Activated CD4-positive, alpha-beta T cell treated with anti-CD3 and anti-CD28 coated beads, Interleukin-2, amount 10 ng/mL, durations not matched to agents 7 days and 5 days (primary cell): ENCODE measurements around the gene PDHX. TPM values are rescaled to one million over a fixed set of nuclear protein-coding genes. Genes with fewer than 3 reads are reported as not detected.
A peak's percentile ranks its signal among the peaks of the same experiment; 100 is the strongest.

Experiments
- CTCF ChIA-PET: fragments of 350-600 bp; sonication (Branson Sonifier 250); formaldehyde crosslinking; loops from one replicate; lab custom pipeline; 2021; ENCODE audit warnings: antibody characterized with exemption; lab: Charles Lee
- POLR2A ChIA-PET: fragments of 350-600 bp; sonication (Branson Sonifier 250); formaldehyde crosslinking; loops from one replicate; lab custom pipeline; 2021; ENCODE audit warnings: antibody characterized with exemption; lab: Charles Lee
- DNase-seq: peaks from one replicate; pipeline ENCODE4 v3.0.0-alpha.2; 2020
- H3K27ac Mint-ChIP-seq: one replicate; pipeline ENCODE4 v1.8.0; 2021; ENCODE audit warnings: mild to moderate bottlenecking, moderate library complexity, mixed read lengths
- H3K27me3 Mint-ChIP-seq: one replicate; pipeline ENCODE4 v1.8.0; 2021; ENCODE audit warnings: mixed read lengths
- H3K36me3 Mint-ChIP-seq: one replicate; pipeline ENCODE4 v1.8.0; 2021; ENCODE audit warnings: low read depth, mixed read lengths
- H3K4me1 Mint-ChIP-seq: one replicate; pipeline ENCODE4 v1.8.0; 2021; ENCODE audit warnings: mixed read lengths
- H3K4me3 Mint-ChIP-seq: one replicate; pipeline ENCODE4 v1.8.0; 2021; ENCODE audit warnings: mild to moderate bottlenecking, moderate library complexity, mixed read lengths
- H3K9me3 Mint-ChIP-seq: one replicate; pipeline ENCODE4 v1.8.0; 2021; ENCODE audit warnings: mixed read lengths
- total RNA-seq, 2 experiments: library from RNA; stranded (reverse); gene quantifications; one replicate each; pipeline ENCODE4 v1.2.3, GENCODE V29; 2021

Gene PDHX
- total RNA-seq, 2 experiments from 2014 or later: 25.3 to 27.7 TPM

- ChIA-PET CTCF (interaction anchor here (0.9 to 1.6 kb wide), 5 partner anchors 8 to 12 kb away, joined by 3 read pairs; no protein-coding TSS in a partner anchor), POLR2A (no interaction called here)
- no peak overlapping the region for H3K27ac Mint-ChIP-seq
- peaks cover 41% of the 10 kb centered on the region for H3K4me1 Mint-ChIP-seq
- H3K36me3 Mint-ChIP-seq: peaks cover 5% of the 10 kb centered on the region
- peaks cover 12% of the 10 kb centered on the region for H3K27me3 Mint-ChIP-seq
- no peak overlapping the region for H3K4me3 Mint-ChIP-seq
- DNase-seq: no peak
- peaks cover 2% of the 10 kb centered on the region for H3K9me3 Mint-ChIP-seq
Observed at GRCh38 chr11:35009191-35009943, 92.9 kb downstream of the PDHX start.

GRCh38 chr11:35009944-35010342, 93.5 kb downstream of the PDHX start:
- POLR2A ChIA-PET: no interaction called here
- peaks cover 9% of the 10 kb centered on the region for H3K27me3 Mint-ChIP-seq
- CTCF ChIA-PET: interaction anchor here (0.9 to 1.6 kb wide), 3 partner anchors 9 to 11 kb away, joined by 3 read pairs; no protein-coding TSS in a partner anchor

GRCh38 chr11:35010654-35011053, 94.2 kb downstream of the PDHX start:
- H3K9me3 Mint-ChIP-seq: peaks cover 2% of the 10 kb centered on the region
- CTCF ChIA-PET: interaction anchor here (1.5 to 1.6 kb wide), 2 partner anchors 9 to 10 kb away, joined by 3 read pairs; no protein-coding TSS in a partner anchor
- H3K36me3 Mint-ChIP-seq: peaks cover 5% of the 10 kb centered on the region
- H3K4me3 Mint-ChIP-seq: no peak overlapping the region
- DNase-seq: no peak
- H3K27me3 Mint-ChIP-seq: peaks cover 9% of the 10 kb centered on the region
- peaks cover 41% of the 10 kb centered on the region for H3K4me1 Mint-ChIP-seq
- no peak overlapping the region for H3K27ac Mint-ChIP-seq
- POLR2A ChIA-PET: interaction anchor here (0.6 kb wide), 1 partner anchor 905 kb away, joined by 3 read pairs; no protein-coding TSS in a partner anchor

More at GRCh38 chr11:35009944-35010342, 93.5 kb downstream of the PDHX start:
- DNase-seq: no peak
- Mint-ChIP-seq H3K36me3 (peaks cover 5% of the 10 kb centered on the region), H3K4me1 (peaks cover 41% of the 10 kb centered on the region), H3K27ac (no peak overlapping the region), H3K9me3 (peaks cover 2% of the 10 kb centered on the region), H3K4me3 (no peak overlapping the region)

GRCh38 chr11:35011389-35011788, 95.0 kb downstream of the PDHX start:
- DNase-seq: no peak
- H3K27ac Mint-ChIP-seq: no peak overlapping the region
- peaks cover 12% of the 10 kb centered on the region for H3K27me3 Mint-ChIP-seq
- ChIA-PET CTCF (interaction anchor here (0.9 kb wide), 1 partner anchor 38 kb away, joined by 3 read pairs; no protein-coding TSS in a partner anchor), POLR2A (interaction anchor here (0.6 kb wide), 1 partner anchor 906 kb away, joined by 3 read pairs; no protein-coding TSS in a partner anchor)
- H3K4me3 Mint-ChIP-seq: no peak overlapping the region
- peaks cover 4% of the 10 kb centered on the region for H3K36me3 Mint-ChIP-seq
- H3K9me3 Mint-ChIP-seq: peaks cover 2% of the 10 kb centered on the region
- peaks cover 39% of the 10 kb centered on the region for H3K4me1 Mint-ChIP-seq

GRCh38 chr11:35011944-35012343, 95.5 kb downstream of the PDHX start:
- no peak for DNase-seq
- ChIA-PET CTCF (interaction anchor here (0.9 to 1.3 kb wide), 2 partner anchors 37 to 106 kb away, joined by 3 read pairs; no protein-coding TSS in a partner anchor), POLR2A (no interaction called here)
- no peak overlapping the region for H3K4me3 Mint-ChIP-seq
- peaks cover 4% of the 10 kb centered on the region for H3K36me3 Mint-ChIP-seq
- H3K4me1 Mint-ChIP-seq: peaks cover 34% of the 10 kb centered on the region
- peaks cover 14% of the 10 kb centered on the region for H3K27me3 Mint-ChIP-seq
- peaks cover 2% of the 10 kb centered on the region for H3K9me3 Mint-ChIP-seq
- H3K27ac Mint-ChIP-seq: peak overlapping the region; percentile 71

- Mint-ChIP-seq H3K27me3 (peaks cover 15% of the 10 kb centered on the region), H3K36me3 (peaks cover 4% of the 10 kb centered on the region), H3K4me3 (no peak overlapping the region), H3K4me1 (peaks cover 30% of the 10 kb centered on the region), H3K27ac (peak overlapping the region; percentile 71), H3K9me3 (peaks cover 2% of the 10 kb centered on the region)
- ChIA-PET CTCF (interaction anchor here (0.6 to 1.5 kb wide), 6 partner anchors 9 to 129 kb away, joined by 3 to 5 read pairs (median 4); no protein-coding TSS in a partner anchor), POLR2A (interaction anchor here (0.8 to 1.1 kb wide), 2 partner anchors 24 to 127 kb away, joined by 3 to 4 read pairs; no protein-coding TSS in a partner anchor)
- peak; percentile 37 for DNase-seq
Observed at GRCh38 chr11:35012467-35013191, 96.2 kb downstream of the PDHX start.

GRCh38 chr11:35013514-35014233, 97.3 kb downstream of the PDHX start:
- ChIA-PET POLR2A (interaction anchor here (1.1 kb wide), 1 partner anchor 23 kb away, joined by 3 read pairs; no protein-coding TSS in a partner anchor), CTCF (interaction anchor here (0.7 to 1.5 kb wide), 5 partner anchors 8 to 224 kb away, joined by 3 to 5 read pairs (median 3); no protein-coding TSS in a partner anchor)
- Mint-ChIP-seq H3K27ac (peak overlapping the region; percentile 72), H3K4me1 (peaks cover 27% of the 10 kb centered on the region), H3K4me3 (peak overlapping the region; percentile 43), H3K9me3 (peaks cover 2% of the 10 kb centered on the region), H3K36me3 (peaks cover 4% of the 10 kb centered on the region), H3K27me3 (peaks cover 15% of the 10 kb centered on the region)
- DNase-seq: peak; percentile 38

GRCh38 chr11:35014346-35014745, 97.9 kb downstream of the PDHX start:
- CTCF ChIA-PET: interaction anchor here (1.5 kb wide), 1 partner anchor 15 kb away, joined by 5 read pairs; no protein-coding TSS in a partner anchor
- POLR2A ChIA-PET: no interaction called here
- Mint-ChIP-seq H3K27ac (no peak overlapping the region), H3K36me3 (peaks cover 4% of the 10 kb centered on the region), H3K27me3 (peaks cover 15% of the 10 kb centered on the region), H3K4me1 (peaks cover 27% of the 10 kb centered on the region), H3K9me3 (peaks cover 2% of the 10 kb centered on the region), H3K4me3 (no peak overlapping the region)
- no peak for DNase-seq

- H3K27me3 Mint-ChIP-seq: peaks cover 13% of the 10 kb centered on the region
- ChIA-PET CTCF (interaction anchor here (0.8 to 2.4 kb wide), 5 partner anchors 13 to 241 kb away, joined by 3 to 17 read pairs (median 3); no protein-coding TSS in a partner anchor), POLR2A (no interaction called here)
- H3K36me3 Mint-ChIP-seq: peaks cover 4% of the 10 kb centered on the region
- no peak for DNase-seq
- no peak overlapping the region for H3K27ac Mint-ChIP-seq
- peaks cover 27% of the 10 kb centered on the region for H3K4me1 Mint-ChIP-seq
- no peak overlapping the region for H3K4me3 Mint-ChIP-seq
- no peaks in the 10 kb centered on the region for H3K9me3 Mint-ChIP-seq
Observed at GRCh38 chr11:35015621-35016387, 99.4 kb downstream of the PDHX start.

- H3K4me1 Mint-ChIP-seq: peaks cover 23% of the 10 kb centered on the region
- ChIA-PET CTCF (interaction anchor here (0.7 to 2.4 kb wide), 2 partner anchors 13 to 146 kb away, joined by 3 to 17 read pairs; no protein-coding TSS in a partner anchor), POLR2A (no interaction called here)
Observed at GRCh38 chr11:35016916-35017315, 100.5 kb downstream of the PDHX start.

More at GRCh38 chr11:35016916-35017315, 100.5 kb downstream of the PDHX start:
- H3K27ac Mint-ChIP-seq: no peak overlapping the region
- DNase-seq: no peak
- H3K36me3 Mint-ChIP-seq: peaks cover 8% of the 10 kb centered on the region
- H3K27me3 Mint-ChIP-seq: peaks cover 10% of the 10 kb centered on the region
- peaks cover 3% of the 10 kb centered on the region for H3K9me3 Mint-ChIP-seq
- H3K4me3 Mint-ChIP-seq: no peak overlapping the region
